ENCODE data around the gene RNU6-9.

RNU6-9 gene

GRCh38 chr19:936175-936546 is 42.9 kb downstream of the RNU6-9 start:
- H3K4me3 ChIP-seq (ENCODE audit: low read depth, low read length): no peak overlapping the region
- TF ChIP-seq CTCF (IDR thresholded peaks at IDR 0.05; ENCODE audit: low read depth, low read length): no peak

DNA sequence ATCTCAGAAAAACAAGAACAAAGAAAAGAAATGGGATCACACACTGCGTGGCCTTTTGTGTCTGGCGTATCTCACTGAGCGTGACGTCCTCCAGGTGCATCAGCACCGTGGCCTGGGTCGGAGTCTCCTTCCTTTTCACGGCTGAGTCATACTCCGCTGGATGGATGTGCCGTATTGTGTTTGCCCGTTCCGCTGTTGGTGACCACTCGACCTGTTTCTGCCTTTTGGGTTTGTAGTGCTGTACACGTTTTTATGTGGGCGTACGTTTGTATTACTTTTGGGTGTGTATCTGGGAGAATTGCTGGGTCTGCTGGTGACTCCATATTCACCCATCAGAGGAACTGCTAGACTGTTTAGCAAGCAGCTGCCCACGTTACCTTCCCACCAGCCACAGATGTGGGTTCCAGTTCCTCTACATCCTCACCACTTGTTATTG is 44.0 kb downstream of the RNU6-9 start:
- TF ChIP-seq CTCF (IDR thresholded peaks at IDR 0.05; ENCODE audit: low read depth, low read length): no peak
- no peak overlapping the region for H3K4me3 ChIP-seq (ENCODE audit: low read depth, low read length)

GRCh38 chr19:938233-938923 is 45.1 kb downstream of the RNU6-9 start:
- no peak overlapping the region for H3K4me3 ChIP-seq (ENCODE audit: low read depth, low read length)
- no peak for TF ChIP-seq CTCF (IDR thresholded peaks at IDR 0.05; ENCODE audit: low read depth, low read length)

GRCh38 chr19:939439-939838 is 46.2 kb downstream of the RNU6-9 start:
- H3K4me3 ChIP-seq (ENCODE audit: low read depth, low read length): no peak overlapping the region
- no peak for TF ChIP-seq CTCF (IDR thresholded peaks at IDR 0.05; ENCODE audit: low read depth, low read length)

GRCh38 chr19:939922-940321 is 46.6 kb downstream of the RNU6-9 start:
- TF ChIP-seq CTCF (IDR thresholded peaks at IDR 0.05; ENCODE audit: low read depth, low read length): no peak
- H3K4me3 ChIP-seq (ENCODE audit: low read depth, low read length): no peak overlapping the region; the same call in 1 of the 2 replicates

DNA sequence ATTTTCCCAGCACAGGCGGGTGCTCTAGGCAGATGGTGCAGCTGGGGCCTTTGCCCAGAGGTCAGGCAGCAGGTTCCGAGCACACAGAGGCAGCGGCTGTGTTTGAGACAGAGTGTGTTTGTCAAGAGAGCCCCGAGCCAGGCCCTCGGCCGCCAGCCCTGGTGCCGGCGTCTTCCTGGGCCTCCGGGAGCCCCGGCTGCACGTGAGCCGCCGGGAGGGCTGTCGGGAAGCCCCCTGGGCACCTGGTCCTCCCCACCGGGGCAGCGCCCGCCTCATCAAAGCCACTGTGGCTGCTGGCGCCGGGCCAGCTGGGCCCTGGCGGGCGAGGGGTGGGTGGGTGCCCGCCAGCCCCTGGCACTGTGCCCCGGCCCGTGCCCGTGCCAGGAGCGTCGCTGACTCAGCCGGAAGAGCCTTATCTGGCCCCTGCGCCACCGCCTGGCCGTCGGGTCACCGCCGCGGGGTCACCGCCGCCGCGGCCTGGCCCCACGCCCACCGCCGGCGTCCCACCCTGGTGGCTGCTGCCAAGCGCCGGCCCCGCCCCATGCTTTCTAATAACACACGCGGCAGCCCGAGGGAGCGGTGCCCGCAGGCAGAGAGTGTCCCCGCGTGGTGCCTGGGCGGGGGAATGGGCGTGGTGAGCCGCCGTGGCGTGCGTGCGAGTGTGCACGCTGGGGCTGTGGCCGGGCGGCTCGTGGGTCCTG is 47.5 kb downstream of the RNU6-9 start:
- peak overlapping the region; percentile 33 for H3K4me3 ChIP-seq (ENCODE audit: low read depth, low read length)
- no peak for TF ChIP-seq CTCF (IDR thresholded peaks at IDR 0.05; ENCODE audit: low read depth, low read length)

Data from WI38 (cell line).